ENCODE measurements around the gene TNRC6A. TPM values are rescaled to one million over a fixed set of nuclear protein-coding genes. Genes with fewer than 3 reads are reported as not detected.

The TNRC6A gene
- total and polyA plus RNA-seq, 9 of the 15 experiments (the other 6 are each of a cell fraction or from before 2014, with no cell fraction given), result 3.4 to 32.1 (median 26.6) TPM

DNA sequence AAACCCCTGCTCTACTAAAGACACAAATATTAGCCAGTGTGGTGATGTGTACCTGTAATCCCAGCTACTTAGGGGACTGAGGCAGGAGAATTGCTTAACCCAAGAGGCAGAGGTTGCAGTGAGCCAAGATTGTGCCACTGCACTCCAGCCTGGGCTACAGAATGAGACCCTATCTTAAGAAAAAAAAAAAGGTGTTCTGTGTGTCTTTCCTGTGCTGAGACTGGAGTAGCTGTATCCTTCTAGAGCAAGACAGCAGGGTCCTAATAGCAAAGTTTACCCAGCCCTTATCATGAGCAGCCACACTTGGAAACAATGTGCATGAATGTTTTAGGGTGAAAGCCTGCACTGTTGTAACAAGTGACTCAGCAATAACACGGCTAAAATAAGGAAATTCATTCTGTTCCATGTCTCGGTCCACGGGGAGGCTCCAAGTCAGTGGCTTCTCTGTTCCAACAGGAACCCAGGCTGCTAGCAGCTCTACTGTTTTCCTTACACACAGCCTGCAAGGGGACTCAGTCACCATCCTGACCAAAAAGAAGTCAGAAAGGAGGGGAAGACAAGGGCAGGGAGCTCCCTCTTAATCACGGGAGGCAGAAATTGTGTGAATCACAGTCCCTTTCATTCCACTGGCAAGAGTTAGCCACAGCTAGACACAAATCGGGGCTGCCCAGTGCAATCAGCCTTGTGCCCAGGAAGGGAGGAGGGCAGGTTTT lies 109.3 kb downstream of the TNRC6A start (continued):
- TF ChIP-seq, protein P1, sequence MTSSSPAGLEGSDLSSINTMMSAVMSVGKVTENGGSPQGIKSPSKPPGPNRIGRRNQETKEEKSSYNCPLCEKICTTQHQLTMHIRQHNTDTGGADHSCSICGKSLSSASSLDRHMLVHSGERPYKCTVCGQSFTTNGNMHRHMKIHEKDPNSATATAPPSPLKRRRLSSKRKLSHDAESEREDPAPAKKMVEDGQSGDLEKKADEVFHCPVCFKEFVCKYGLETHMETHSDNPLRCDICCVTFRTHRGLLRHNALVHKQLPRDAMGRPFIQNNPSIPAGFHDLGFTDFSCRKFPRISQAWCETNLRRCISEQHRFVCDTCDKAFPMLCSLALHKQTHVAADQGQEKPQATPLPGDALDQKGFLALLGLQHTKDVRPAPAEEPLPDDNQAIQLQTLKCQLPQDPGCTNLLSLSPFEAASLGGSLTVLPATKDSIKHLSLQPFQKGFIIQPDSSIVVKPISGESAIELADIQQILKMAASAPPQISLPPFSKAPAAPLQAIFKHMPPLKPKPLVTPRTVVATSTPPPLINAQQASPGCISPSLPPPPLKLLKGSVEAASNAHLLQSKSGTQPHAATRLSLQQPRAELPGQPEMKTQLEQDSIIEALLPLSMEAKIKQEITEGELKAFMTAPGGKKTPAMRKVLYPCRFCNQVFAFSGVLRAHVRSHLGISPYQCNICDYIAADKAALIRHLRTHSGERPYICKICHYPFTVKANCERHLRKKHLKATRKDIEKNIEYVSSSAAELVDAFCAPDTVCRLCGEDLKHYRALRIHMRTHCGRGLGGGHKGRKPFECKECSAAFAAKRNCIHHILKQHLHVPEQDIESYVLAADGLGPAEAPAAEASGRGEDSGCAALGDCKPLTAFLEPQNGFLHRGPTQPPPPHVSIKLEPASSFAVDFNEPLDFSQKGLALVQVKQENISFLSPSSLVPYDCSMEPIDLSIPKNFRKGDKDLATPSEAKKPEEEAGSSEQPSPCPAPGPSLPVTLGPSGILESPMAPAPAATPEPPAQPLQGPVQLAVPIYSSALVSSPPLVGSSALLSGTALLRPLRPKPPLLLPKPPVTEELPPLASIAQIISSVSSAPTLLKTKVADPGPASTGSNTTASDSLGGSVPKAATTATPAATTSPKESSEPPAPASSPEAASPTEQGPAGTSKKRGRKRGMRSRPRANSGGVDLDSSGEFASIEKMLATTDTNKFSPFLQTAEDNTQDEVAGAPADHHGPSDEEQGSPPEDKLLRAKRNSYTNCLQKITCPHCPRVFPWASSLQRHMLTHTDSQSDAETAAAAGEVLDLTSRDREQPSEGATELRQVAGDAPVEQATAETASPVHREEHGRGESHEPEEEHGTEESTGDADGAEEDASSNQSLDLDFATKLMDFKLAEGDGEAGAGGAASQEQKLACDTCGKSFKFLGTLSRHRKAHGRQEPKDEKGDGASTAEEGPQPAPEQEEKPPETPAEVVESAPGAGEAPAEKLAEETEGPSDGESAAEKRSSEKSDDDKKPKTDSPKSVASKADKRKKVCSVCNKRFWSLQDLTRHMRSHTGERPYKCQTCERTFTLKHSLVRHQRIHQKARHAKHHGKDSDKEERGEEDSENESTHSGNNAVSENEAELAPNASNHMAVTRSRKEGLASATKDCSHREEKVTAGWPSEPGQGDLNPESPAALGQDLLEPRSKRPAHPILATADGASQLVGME (CRISPR knock-in tag; IDR thresholded peaks at IDR 0.05), result no peak
- TF ChIP-seq EGR1 (conservative IDR thresholded peaks at IDR 0.05) (no peak), ETV6 (IDR thresholded peaks at IDR 0.05; ENCODE audit: borderline replicate concordance in 1 of 2, low read depth in 2 of 2, low read length in 1 of 2) (no peak), ETV6 (CRISPR knock-in tag; IDR thresholded peaks at IDR 0.05; ENCODE audit: borderline replicate concordance) (no peak), HDAC2 (IDR thresholded peaks at IDR 0.05) (peak; percentile 90), HCFC1 (IDR thresholded peaks at IDR 0.05; ENCODE audit: low read depth, low read length) (no peak), CBX1 (IDR thresholded peaks at IDR 0.05; ENCODE audit: low read depth) (no peak), TAF7 (tag; IDR thresholded peaks at IDR 0.05) (no peak), ETS2 (tag; IDR thresholded peaks at IDR 0.05; ENCODE audit: borderline replicate concordance, poor library complexity, severe bottlenecking) (no peak), ZNF23 (CRISPR knock-in tag; IDR thresholded peaks at IDR 0.05) (no peak), PTBP1 (IDR thresholded peaks at IDR 0.05; ENCODE audit: low read depth, low read length) (no peak), POLR2G (IDR thresholded peaks at IDR 0.05; ENCODE audit: low read depth, low read length) (no peak), ZNF354B (CRISPR knock-in tag; IDR thresholded peaks at IDR 0.05) (no peak), CEBPG (CRISPR knock-in tag; IDR thresholded peaks at IDR 0.05) (peak; percentile 17; the same call in 1 of the 2 replicates), CEBPG (tag; conservative IDR thresholded peaks at IDR 0.05 in 1 of 2, IDR thresholded peaks at IDR 0.05 in 1 of 2) (peak in 1 of 2 experiments; percentile 65; a peak in 3 of 4 replicates), YBX1 (IDR thresholded peaks at IDR 0.05) (no peak), KLF6 (CRISPR knock-in tag; IDR thresholded peaks at IDR 0.05; ENCODE audit: borderline replicate concordance) (no peak)
- TF ChIP-seq, protein P2, sequence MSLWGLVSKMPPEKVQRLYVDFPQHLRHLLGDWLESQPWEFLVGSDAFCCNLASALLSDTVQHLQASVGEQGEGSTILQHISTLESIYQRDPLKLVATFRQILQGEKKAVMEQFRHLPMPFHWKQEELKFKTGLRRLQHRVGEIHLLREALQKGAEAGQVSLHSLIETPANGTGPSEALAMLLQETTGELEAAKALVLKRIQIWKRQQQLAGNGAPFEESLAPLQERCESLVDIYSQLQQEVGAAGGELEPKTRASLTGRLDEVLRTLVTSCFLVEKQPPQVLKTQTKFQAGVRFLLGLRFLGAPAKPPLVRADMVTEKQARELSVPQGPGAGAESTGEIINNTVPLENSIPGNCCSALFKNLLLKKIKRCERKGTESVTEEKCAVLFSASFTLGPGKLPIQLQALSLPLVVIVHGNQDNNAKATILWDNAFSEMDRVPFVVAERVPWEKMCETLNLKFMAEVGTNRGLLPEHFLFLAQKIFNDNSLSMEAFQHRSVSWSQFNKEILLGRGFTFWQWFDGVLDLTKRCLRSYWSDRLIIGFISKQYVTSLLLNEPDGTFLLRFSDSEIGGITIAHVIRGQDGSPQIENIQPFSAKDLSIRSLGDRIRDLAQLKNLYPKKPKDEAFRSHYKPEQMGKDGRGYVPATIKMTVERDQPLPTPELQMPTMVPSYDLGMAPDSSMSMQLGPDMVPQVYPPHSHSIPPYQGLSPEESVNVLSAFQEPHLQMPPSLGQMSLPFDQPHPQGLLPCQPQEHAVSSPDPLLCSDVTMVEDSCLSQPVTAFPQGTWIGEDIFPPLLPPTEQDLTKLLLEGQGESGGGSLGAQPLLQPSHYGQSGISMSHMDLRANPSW (CRISPR knock-in tag; IDR thresholded peaks at IDR 0.05), result no peak
- TF ChIP-seq, protein P3, sequence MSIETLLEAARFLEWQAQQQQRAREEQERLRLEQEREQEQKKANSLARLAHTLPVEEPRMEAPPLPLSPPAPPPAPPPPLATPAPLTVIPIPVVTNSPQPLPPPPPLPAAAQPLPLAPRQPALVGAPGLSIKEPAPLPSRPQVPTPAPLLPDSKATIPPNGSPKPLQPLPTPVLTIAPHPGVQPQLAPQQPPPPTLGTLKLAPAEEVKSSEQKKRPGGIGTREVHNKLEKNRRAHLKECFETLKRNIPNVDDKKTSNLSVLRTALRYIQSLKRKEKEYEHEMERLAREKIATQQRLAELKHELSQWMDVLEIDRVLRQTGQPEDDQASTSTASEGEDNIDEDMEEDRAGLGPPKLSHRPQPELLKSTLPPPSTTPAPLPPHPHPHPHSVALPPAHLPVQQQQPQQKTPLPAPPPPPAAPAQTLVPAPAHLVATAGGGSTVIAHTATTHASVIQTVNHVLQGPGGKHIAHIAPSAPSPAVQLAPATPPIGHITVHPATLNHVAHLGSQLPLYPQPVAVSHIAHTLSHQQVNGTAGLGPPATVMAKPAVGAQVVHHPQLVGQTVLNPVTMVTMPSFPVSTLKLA (conservative IDR thresholded peaks at IDR 0.05), result peak; percentile 60 to 77
